Esophagus squamous epithelium (tissue), 4 donors: Measurements from ENCODE around the gene GPC6.

Experiments used
- POLR2A ChIP-seq, 4 donors: fragments of 450-650 bp; IDR thresholded peaks; one replicate each; pipeline ENCODE4 v1.6.1; 2017; ENCODE audit warnings: antibody characterized with exemption in 4 of 4, mild to moderate bottlenecking in 4 of 4, moderate library complexity in 3 of 4
- TF ChIP-seq, protein P1 (sequence below), 6 experiments: fragments of 450-650 bp in 4 of 6; fragments of 200-600 bp in 2 of 6; sonication (generic) in 2 of 6; IDR thresholded peaks; one replicate each; pipeline ENCODE4 v1.5.1; 2016 to 2019; ENCODE audit warnings: antibody characterized with exemption in 6 of 6, mild to moderate bottlenecking in 4 of 6, moderate library complexity in 4 of 6

- TF ChIP-seq, protein P1, sequence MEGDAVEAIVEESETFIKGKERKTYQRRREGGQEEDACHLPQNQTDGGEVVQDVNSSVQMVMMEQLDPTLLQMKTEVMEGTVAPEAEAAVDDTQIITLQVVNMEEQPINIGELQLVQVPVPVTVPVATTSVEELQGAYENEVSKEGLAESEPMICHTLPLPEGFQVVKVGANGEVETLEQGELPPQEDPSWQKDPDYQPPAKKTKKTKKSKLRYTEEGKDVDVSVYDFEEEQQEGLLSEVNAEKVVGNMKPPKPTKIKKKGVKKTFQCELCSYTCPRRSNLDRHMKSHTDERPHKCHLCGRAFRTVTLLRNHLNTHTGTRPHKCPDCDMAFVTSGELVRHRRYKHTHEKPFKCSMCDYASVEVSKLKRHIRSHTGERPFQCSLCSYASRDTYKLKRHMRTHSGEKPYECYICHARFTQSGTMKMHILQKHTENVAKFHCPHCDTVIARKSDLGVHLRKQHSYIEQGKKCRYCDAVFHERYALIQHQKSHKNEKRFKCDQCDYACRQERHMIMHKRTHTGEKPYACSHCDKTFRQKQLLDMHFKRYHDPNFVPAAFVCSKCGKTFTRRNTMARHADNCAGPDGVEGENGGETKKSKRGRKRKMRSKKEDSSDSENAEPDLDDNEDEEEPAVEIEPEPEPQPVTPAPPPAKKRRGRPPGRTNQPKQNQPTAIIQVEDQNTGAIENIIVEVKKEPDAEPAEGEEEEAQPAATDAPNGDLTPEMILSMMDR (IDR thresholded peaks at IDR 0.05), result no peak
- TF ChIP-seq POLR2A (IDR thresholded peaks at IDR 0.05), result no peak
Measured at GRCh38 chr13:93233997-93234416, 7.4 kb downstream of the GPC6 start.
